HG03354 (cell line): ENCODE data around the gene SLC9A2.

ENCODE experiments used
- ATAC-seq: cut with Tn5 transposase; IDR thresholded peaks from one replicate; pipeline ENCODE4 v1.9.1; 2021; ENCODE audit warnings: mild to moderate bottlenecking; ENCODE audit not compliant: unreplicated experiment, poor library complexity, severe bottlenecking

Gene SLC9A2, protein sequence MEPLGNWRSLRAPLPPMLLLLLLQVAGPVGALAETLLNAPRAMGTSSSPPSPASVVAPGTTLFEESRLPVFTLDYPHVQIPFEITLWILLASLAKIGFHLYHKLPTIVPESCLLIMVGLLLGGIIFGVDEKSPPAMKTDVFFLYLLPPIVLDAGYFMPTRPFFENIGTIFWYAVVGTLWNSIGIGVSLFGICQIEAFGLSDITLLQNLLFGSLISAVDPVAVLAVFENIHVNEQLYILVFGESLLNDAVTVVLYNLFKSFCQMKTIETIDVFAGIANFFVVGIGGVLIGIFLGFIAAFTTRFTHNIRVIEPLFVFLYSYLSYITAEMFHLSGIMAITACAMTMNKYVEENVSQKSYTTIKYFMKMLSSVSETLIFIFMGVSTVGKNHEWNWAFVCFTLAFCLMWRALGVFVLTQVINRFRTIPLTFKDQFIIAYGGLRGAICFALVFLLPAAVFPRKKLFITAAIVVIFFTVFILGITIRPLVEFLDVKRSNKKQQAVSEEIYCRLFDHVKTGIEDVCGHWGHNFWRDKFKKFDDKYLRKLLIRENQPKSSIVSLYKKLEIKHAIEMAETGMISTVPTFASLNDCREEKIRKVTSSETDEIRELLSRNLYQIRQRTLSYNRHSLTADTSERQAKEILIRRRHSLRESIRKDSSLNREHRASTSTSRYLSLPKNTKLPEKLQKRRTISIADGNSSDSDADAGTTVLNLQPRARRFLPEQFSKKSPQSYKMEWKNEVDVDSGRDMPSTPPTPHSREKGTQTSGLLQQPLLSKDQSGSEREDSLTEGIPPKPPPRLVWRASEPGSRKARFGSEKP

DNA sequence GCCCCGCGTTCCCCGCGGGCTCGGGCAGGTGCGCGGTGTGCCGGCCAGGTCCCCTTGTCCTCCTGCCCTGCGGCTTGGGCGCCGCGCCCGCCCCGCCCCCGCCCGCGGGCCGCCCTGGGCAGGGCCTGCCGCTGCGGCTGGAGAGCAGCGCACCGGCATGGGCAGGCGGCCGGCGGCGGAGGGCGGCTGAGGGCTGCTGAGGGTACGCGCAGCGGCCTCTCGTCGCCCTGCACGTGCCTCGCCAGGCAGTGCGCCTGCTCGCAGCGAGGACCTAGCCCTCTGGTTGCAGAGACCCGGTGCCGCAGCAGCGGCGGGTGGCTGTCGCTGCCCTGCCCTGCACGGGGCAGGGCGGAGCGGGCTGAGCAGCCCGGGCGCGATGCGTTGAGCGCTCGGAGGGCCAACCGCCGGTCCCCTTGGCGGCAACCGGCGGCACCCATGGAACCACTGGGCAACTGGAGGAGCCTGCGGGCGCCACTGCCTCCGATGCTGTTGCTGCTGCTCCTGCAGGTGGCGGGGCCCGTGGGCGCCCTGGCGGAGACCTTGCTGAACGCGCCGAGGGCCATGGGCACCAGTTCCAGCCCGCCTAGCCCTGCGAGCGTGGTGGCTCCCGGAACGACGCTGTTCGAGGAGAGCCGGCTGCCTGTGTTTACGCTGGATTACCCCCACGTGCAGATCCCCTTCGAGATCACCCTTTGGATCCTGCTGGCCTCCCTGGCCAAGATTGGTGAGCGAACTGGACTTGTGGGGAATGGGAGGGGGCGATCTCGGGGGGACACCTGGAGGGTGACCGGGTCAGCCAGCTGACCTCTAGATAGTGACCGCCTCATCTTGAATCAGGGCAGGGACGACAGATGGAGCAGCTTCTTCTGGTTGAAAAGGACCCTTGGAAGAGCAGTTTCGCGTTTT is at the start of gene SLC9A2:
Gene SLC9A2 (plus strand): TSS at position 140 of the 906 bp plus-strand sequence. CDS start 296 bp downstream, at position 436.
- no peak for ATAC-seq

DNA sequence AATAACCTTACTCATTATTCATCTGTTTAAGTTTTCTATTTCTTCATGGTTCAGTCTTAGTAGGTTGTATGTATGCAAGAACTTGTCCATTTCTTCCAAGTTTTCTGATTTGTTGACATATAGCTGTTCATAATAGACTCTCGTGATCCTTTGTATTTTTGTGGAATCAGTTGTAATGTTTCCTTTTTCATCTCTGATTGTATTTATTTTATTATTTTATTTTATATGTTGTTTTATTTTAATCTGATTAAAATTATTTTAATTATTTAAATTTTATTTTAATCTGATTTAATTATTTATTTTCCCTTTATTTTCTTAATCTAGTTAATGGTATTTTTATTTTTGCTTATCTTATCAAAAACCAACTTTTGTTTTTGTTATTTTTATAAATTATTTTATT is 43.5 kb upstream of the SLC9A2 start:
- ATAC-seq, result no peak

DNA sequence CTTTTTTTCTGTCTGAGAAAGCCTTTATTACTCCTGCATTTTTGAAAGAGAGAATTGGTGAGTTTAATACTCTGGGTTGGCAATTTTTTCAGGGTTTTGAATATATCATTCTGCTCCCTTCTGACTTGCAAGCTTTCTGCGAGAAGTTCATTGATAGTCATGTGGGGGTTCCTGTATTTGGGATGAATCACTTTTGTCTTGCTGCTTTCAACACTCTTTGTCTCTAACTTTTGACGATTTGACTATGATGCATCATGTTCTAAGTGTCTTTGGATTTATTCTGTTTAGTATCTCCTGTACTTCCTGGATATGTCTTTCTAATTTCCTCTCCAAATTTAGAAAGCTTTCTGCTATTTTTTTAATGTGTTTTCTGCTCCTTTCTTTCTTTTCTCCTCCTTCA is 41.0 kb upstream of the SLC9A2 start:
- ATAC-seq, result no peak

DNA sequence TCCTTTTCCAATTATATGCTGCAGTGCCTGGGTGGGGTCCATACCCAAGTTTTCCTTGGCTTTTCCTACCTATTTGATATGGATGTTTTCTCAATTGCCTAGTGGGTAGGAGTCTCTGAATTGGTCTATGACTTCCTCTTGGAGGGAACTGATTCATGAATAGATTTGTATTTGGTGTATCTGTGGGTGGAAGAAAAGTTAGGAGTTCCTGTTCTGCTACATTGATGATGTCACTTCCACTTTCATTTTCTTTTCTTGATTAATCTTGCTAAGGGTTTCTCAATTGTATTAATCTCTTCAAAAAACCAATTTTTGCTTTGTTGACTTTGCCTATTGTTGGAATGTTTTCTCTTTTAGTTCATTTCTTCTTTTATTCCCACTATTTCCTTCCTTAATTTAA is 37.4 kb upstream of the SLC9A2 start:
- ATAC-seq, result no peak

- ATAC-seq, result no peak
Measured at GRCh38 chr2:102582845-102583244, 36.5 kb upstream of the SLC9A2 start.

DNA sequence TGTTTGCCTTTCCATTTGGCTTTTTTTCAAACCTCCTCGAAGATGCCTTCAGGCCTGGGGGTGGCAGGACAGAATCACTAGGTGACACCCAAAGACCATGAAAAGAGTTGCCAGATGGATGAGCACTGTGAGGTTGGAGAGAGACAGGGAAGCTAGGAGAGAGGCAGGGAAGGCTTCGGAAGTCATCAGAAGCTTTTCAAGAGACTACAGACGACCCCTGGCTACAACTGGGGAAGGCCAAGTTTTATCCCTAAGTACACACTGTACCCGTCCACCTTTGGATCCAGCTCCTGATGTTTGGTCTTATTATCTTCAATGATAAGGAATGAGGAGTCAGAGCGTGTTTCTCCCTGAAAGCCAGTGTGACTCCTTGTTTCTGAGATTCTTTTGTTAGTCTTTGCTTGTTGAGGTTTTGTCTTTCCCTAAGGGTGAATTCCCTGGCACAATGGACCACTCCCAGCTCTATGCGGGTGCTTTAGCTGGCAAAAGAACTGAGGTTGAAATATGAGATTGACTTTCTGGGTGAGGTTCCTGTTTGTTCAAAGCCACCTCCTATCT is 33.4 kb upstream of the SLC9A2 start:
- ATAC-seq, result no peak

DNA sequence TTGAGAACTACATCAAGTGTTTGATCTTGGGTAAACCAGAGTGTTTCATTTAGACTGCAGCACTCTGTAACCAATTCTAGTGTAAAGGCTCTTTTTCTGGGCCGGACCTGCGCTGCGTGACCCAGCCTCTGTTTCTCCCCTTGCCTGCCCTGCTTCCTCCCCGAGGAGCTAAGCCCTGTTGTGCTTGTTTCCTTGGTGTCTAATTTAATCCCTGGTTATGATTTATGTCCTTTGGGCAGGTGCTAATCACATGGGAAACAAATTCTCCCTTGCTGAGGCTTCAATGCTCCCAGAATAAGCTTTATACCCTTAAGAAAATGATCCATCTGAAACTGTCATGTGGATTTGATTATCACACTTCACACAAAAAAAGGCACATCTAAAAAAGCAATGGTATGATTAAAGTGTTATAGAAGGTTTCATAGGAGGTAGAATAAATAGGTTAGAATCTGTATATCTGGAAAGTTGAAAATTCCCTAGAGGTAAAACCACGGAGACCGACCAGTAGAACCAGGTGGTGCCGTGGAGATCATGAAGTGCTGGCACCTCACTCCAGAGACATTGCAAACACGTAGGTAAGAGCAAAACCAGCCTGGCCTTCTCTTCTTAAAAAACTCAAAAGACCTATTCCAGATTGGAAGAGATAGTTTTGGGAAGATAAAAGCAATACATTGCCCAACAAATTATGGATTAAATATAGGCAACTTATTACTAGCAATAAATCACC is 31.0 kb upstream of the SLC9A2 start:
- ATAC-seq, result no peak

DNA sequence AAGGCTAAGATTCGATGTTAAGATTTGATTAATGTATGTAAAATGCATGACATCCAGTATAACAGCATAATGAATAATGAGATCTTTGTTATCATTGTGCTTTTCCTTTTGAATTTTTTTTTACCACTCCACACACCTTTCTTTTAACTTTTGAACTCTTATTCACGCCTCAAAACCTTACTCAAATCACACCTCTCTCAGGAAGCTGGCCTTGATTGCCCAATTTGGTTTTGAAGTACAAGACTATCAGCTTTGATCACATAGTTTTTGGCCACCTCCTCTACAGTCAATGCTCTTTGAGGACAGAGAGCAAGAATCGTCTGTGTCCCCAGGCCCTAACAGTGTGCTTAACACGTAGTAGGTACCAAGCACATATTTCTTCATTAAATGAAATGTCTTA is 29.9 kb upstream of the SLC9A2 start:
- ATAC-seq, result no peak

GRCh38 chr2:102591491-102592045 is 27.8 kb upstream of the SLC9A2 start:
- no peak for ATAC-seq

GRCh38 chr2:102592601-102593000 is 26.8 kb upstream of the SLC9A2 start:
- ATAC-seq, result no peak

GRCh38 chr2:102593516-102593915 is 25.8 kb upstream of the SLC9A2 start:
- ATAC-seq, result no peak

DNA sequence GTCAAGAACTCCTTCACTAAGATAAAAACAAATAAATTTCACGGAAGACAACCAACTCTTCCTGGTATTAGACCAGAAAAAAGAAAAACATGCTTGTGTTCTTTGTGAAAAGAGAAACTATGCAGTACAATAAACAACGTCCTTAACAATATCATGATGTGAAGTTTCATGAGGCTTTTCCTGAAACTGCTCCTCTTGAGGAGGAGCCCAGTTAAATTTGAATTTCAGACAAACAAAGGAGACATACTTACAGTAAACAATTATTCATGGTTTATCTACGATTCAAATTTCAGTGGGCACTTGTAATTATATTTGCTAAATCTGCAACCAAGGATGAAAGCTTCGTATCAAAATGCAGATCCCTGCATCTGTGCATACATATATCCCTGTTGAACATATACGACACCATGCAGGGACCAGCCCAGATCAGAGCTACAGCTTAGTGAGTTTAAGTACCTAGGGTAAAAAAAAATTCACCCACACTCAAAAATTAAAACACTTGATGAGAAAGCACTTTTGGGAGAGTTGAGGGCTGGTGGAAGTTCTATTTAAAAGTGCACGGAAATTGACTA is 24.8 kb upstream of the SLC9A2 start:
- ATAC-seq, result no peak

- ATAC-seq, result no peak
Measured at GRCh38 chr2:102597788-102598187, 21.6 kb upstream of the SLC9A2 start.

- ATAC-seq, result no peak
Measured at GRCh38 chr2:102599486-102599885, 19.9 kb upstream of the SLC9A2 start.

- ATAC-seq, result peak; percentile 75
Measured at GRCh38 chr2:102601730-102602129, 17.6 kb upstream of the SLC9A2 start.

DNA sequence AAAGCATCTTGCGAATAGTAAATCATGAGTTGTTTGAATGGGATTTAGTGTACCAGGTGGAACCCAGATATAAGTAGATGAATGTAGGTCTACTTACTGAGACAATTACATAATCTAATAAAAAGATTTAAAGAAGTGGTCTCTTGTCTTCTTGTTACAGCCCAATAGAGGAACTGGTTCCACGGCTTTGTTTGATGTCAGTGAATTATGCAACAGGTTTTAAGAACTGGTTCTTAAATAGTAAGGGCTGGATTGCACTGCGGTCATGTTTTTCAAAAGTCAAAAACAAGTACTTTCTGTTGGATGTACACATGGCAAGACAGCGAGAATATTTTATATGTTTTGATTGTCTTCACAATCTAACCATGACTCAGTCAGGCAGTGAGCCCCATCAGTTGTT is 15.4 kb upstream of the SLC9A2 start:
- no peak for ATAC-seq

- no peak for ATAC-seq
Measured at GRCh38 chr2:102604769-102605168, 14.6 kb upstream of the SLC9A2 start.

DNA sequence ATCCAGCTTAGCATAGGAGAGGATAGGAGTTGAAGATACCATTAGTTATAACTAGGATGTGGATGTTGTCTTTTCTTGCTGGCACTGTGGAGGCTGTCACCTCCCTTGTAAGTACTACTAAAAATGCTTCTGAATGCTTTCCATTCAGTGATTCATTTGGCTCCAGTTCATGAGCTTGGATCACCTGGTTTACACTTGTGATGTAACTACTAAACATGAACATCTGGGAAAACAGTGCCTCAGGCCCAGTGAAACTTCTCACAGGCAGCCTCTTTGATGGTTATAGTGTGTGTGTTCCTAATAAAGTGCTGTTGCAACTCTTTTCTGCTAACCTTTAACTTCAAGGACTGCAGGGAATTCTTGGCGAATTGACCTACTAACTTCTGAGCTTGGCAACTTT is 13.0 kb upstream of the SLC9A2 start:
- no peak for ATAC-seq
